Measurements from ENCODE around the gene EPHB1. TPM values are rescaled to one million over a fixed set of nuclear protein-coding genes. Genes with fewer than 3 reads are reported as not detected.

Gene EPHB1
- total RNA-seq, 1 donor from 2014 or later: 3.0 TPM

DNA sequence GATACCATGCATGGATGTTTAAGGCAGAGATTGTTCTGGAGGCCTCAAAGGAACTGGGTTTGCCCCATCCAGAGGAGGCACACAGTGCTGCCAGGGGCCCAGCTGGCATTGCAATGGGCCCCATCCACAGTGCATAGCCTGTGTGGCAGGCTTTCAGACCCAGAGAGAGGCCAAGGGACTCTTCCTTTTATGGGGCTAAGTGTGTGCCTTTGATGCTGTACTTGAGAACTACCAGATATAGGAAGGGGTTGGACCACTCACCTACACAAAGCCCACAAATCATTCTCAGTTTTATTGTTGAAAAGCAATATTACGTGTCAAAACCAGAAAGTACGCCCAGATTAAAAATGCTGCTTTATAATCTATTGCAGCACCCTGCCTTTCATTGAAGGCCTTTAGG is 134.9 kb downstream of the EPHB1 start:
- H3K36me3 ChIP-seq: no peaks in the 10 kb centered on the region
- intact Hi-C loops (cut with DNase I): no loop called here

DNA sequence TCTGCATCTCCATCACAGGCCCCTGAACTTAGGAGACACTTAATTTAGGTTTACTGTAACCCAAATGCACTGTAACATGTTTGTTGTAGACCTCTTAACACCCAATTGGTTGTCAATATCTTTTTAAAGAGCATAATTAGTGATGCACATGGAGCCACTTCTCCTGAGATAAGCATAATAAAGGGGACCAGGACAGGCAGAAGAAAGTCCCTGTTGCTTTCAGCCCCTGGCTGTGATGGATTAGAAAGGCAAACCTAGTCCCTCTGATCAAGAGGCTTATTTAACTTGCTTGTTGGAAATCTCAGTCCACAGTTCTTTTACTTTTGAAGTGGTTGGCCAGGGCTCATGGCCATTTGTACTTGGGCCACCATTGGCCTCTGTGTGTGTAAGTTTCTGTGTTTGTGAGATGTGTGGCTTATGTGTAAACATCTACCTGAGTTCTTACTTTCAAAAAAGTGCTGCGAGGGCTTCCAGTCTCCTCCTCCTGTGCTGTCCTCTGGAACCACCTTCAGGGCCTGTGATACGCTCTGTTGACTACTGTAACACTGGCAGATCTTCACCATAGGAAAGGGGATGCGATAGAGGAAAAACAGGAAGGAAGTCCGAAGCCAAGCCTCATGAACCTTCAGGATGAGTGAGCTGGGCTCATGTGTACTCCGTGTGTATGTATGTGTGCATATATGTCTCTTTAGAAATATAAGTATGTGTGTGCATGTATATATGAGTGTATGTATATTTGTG is 136.2 kb downstream of the EPHB1 start:
- Histone ChIP-seq H3K36me3 (no peaks in the 10 kb centered on the region), H3K27ac (no peak overlapping the region), H3K4me3 (no peak overlapping the region), H3K27me3 (ENCODE audit: low read depth) (no peaks in the 10 kb centered on the region), H3K4me1 (no peaks in the 10 kb centered on the region), H3K9me3 (no peaks in the 10 kb centered on the region)
- DNase-seq: no peak
- TF ChIP-seq, protein P1, sequence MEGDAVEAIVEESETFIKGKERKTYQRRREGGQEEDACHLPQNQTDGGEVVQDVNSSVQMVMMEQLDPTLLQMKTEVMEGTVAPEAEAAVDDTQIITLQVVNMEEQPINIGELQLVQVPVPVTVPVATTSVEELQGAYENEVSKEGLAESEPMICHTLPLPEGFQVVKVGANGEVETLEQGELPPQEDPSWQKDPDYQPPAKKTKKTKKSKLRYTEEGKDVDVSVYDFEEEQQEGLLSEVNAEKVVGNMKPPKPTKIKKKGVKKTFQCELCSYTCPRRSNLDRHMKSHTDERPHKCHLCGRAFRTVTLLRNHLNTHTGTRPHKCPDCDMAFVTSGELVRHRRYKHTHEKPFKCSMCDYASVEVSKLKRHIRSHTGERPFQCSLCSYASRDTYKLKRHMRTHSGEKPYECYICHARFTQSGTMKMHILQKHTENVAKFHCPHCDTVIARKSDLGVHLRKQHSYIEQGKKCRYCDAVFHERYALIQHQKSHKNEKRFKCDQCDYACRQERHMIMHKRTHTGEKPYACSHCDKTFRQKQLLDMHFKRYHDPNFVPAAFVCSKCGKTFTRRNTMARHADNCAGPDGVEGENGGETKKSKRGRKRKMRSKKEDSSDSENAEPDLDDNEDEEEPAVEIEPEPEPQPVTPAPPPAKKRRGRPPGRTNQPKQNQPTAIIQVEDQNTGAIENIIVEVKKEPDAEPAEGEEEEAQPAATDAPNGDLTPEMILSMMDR (IDR thresholded peaks at IDR 0.05): no peak
- intact Hi-C loops (cut with DNase I): no loop called here
- no peak for ATAC-seq

More for the DNA sequence above, 134.9 kb downstream of the EPHB1 start:
- H3K4me1 ChIP-seq: no peaks in the 10 kb centered on the region
- ATAC-seq (no peak), DNase-seq (no peak)
- H3K27ac ChIP-seq: no peak overlapping the region
- H3K4me3 ChIP-seq: no peak overlapping the region
- H3K27me3 ChIP-seq (ENCODE audit: low read depth): no peaks in the 10 kb centered on the region
- no peaks in the 10 kb centered on the region for H3K9me3 ChIP-seq
- TF ChIP-seq, protein P1 (IDR thresholded peaks at IDR 0.05): no peak

DNA sequence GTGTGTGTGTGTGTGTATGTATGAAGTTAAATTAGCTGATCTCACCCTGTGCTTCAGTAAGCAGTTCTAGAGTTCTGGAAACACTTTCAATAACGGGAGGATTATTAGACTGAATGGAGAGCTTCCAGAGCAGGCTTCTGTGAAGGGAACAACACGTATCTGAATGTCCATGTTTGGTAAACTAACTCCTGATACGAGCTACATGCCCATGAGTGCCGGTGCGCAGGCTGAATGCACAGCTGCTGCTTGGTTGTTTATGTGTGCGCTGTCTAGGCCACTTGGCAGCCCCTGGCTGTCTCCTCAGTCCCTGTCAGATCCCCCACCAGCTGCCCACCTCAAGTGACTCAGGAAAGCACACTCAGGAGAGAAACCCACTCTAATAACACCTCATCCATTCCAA is 137.0 kb downstream of the EPHB1 start:
- DNase-seq (no peak), ATAC-seq (no peak)
- no peaks in the 10 kb centered on the region for H3K27me3 ChIP-seq (ENCODE audit: low read depth)
- H3K4me1 ChIP-seq: no peaks in the 10 kb centered on the region
- no peak overlapping the region for H3K27ac ChIP-seq
- intact Hi-C loops (cut with DNase I): no loop called here
- no peaks in the 10 kb centered on the region for H3K36me3 ChIP-seq
- H3K9me3 ChIP-seq: no peaks in the 10 kb centered on the region
- TF ChIP-seq, protein P1 (IDR thresholded peaks at IDR 0.05): no peak
- no peak overlapping the region for H3K4me3 ChIP-seq

DNA sequence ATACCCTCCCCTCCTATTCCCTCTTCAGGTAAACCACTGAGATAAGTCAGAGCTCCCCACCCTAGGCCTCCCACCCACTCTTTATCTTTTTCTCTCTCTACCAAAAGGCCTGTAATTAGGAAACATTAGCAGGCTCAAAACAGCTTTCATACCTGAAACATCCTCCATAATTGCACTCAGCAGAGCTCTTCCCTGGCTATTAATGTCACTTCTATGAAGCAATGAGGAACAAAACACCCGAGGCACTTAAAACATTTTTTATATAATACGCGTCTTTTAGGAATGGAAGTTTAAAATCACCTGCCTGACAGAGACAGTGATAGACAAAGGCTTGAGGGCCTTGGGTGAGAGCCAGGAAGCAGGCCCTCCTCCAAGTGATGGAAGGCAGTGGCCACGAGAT is 138.9 kb downstream of the EPHB1 start:
- H3K27me3 ChIP-seq (ENCODE audit: low read depth): no peaks in the 10 kb centered on the region
- ATAC-seq (no peak), DNase-seq (no peak)
- H3K36me3 ChIP-seq: no peaks in the 10 kb centered on the region
- intact Hi-C loops (cut with DNase I): no loop called here
- H3K4me3 ChIP-seq: no peak overlapping the region
- no peak overlapping the region for H3K27ac ChIP-seq
- H3K4me1 ChIP-seq: no peaks in the 10 kb centered on the region
- TF ChIP-seq, protein P1 (IDR thresholded peaks at IDR 0.05): no peak
- H3K9me3 ChIP-seq: no peaks in the 10 kb centered on the region

DNA sequence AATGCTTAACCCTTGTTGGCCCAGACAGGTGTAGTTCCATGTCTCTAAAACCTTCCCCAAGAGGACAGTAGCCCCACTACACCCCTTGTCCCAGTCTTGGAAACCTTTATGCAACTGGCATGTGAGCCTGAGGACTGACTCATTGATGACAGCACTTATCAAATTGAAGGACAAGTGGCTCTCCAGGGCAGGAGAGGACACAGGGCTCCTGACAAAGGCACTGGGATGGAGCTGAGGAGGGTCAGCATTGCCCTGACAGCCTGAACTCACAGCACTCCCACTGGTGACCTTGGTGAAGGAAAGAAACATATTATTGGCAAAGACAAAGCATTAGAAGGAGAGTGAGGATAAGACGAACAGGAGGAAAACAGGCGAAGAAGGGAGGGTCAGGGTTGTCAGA is 139.9 kb downstream of the EPHB1 start:
- no peak overlapping the region for H3K4me3 ChIP-seq
- DNase-seq (no peak), ATAC-seq (no peak)
- TF ChIP-seq, protein P1 (IDR thresholded peaks at IDR 0.05): no peak
- no peaks in the 10 kb centered on the region for H3K27me3 ChIP-seq (ENCODE audit: low read depth)
- no peak overlapping the region for H3K27ac ChIP-seq
- H3K4me1 ChIP-seq: no peaks in the 10 kb centered on the region
- no peaks in the 10 kb centered on the region for H3K36me3 ChIP-seq
- intact Hi-C loops (cut with DNase I): no loop called here
- H3K9me3 ChIP-seq: no peaks in the 10 kb centered on the region

Data from lower lobe of right lung (tissue), 2 donors.